CD4-positive, alpha-beta T cell (primary cell): ENCODE measurements around the gene RNF220. TPM values are rescaled to one million over a fixed set of nuclear protein-coding genes. Genes with fewer than 3 reads are reported as not detected.

Experiments used
- ATAC-seq: fragments of 200-7000 bp; cut with Tn5 transposase; one replicate; pipeline ENCODE4 v1.10.0; 2022; ENCODE audit warnings: mild to moderate bottlenecking; ENCODE audit not compliant: poor library complexity
- CTCF ChIA-PET: fragments of 350-600 bp; sonication (Branson Sonifier 250); formaldehyde crosslinking; loops from one replicate; lab custom pipeline; 2021; ENCODE audit warnings: antibody characterized with exemption, inconsistent platforms; lab: Charles Lee
- POLR2A ChIA-PET: fragments of 350-600 bp; sonication (Branson Sonifier 250); formaldehyde crosslinking; loops from one replicate; lab custom pipeline; 2021; ENCODE audit warnings: antibody characterized with exemption, inconsistent platforms; lab: Charles Lee
- DNase-seq, 14 experiments: peaks; one replicate each; pipeline ENCODE4 v3.0.0-alpha.2; 2013 to 2020; ENCODE audit warnings: mixed read lengths in 2 of 14
- H3K27ac ChIP-seq, 2 donors: one replicate each; pipeline versions ENCODE4 v1.5.1 to v1.7.0; 2013; ENCODE audit warnings: low read length in 2 of 2, low read depth in 1 of 2, mild to moderate bottlenecking in 1 of 2
- H3K27me3 ChIP-seq, 2 experiments: 1 replicate in 1 of 2; 2 replicates in 1 of 2; pipeline versions ENCODE4 v1.6.1 to v1.7.0; 2013; ENCODE audit warnings: low read length in 2 of 2, control low read depth in 1 of 2, mild to moderate bottlenecking in 1 of 2, moderate library complexity in 1 of 2; ENCODE audit not compliant: insufficient read depth in 2 of 2, control insufficient read depth in 1 of 2
- H3K36me3 ChIP-seq: one replicate; pipeline ENCODE4 v1.6.1; 2013; ENCODE audit warnings: low read length, control low read depth; ENCODE audit not compliant: insufficient read depth
- H3K4me1 ChIP-seq: one replicate; pipeline ENCODE4 v1.6.1; 2013; ENCODE audit warnings: low read length, control low read depth; ENCODE audit not compliant: insufficient read depth
- H3K4me3 ChIP-seq: one replicate; pipeline ENCODE4 v1.5.1; 2013; ENCODE audit warnings: mild to moderate bottlenecking, low read length, moderate library complexity
- H3K9me3 ChIP-seq, 2 experiments: 1 replicate in 1 of 2; 2 replicates in 1 of 2; pipeline versions ENCODE4 v1.6.1 to v1.7.0; 2013; ENCODE audit warnings: low read length in 2 of 2, mild to moderate bottlenecking in 2 of 2, control low read depth in 1 of 2, moderate library complexity in 1 of 2; ENCODE audit not compliant: control insufficient read depth in 1 of 2, insufficient read depth in 1 of 2
- H3K27ac Mint-ChIP-seq: one replicate; pipeline ENCODE4 v1.8.0; 2020; ENCODE audit warnings: mixed read lengths
- H3K27me3 Mint-ChIP-seq: one replicate; pipeline ENCODE4 v1.8.0; 2021; ENCODE audit warnings: mixed read lengths
- H3K36me3 Mint-ChIP-seq: one replicate; pipeline ENCODE4 v1.8.0; 2021; ENCODE audit warnings: low read depth, mixed read lengths
- H3K4me1 Mint-ChIP-seq: one replicate; pipeline ENCODE4 v1.8.0; 2021; ENCODE audit warnings: low read depth, mixed read lengths
- H3K4me3 Mint-ChIP-seq: one replicate; pipeline ENCODE4 v1.8.0; 2020; ENCODE audit warnings: mild to moderate bottlenecking, mixed read lengths
- H3K9me3 Mint-ChIP-seq: one replicate; pipeline ENCODE4 v1.8.0; 2020; ENCODE audit warnings: mixed read lengths
- CTCF ChIP-seq: fragments of 200-600 bp; IDR thresholded peaks from one replicate; pipeline ENCODE4 v1.8.0; 2022; ENCODE audit warnings: antibody characterized with exemption, mild to moderate bottlenecking
- intact Hi-C, 2 experiments: fragments of 100-400 bp; cut with DNase I in 1 of 2; cut with micrococcal nuclease in 1 of 2; formaldehyde crosslinking; loops; one replicate each; pipeline versions ENCODE4 v1.15.1 to v1.9.0; 2023 to 2025; cut with DNase I, micrococcal nuclease
- total RNA-seq, 174 experiments: library from RNA in 2 of 174; stranded (reverse) in 2 of 174; gene quantifications; one replicate each; pipeline ENCODE4 v1.2.3 and lab custom pipeline; 2021 to 2026

RNF220 gene
- total RNA-seq, 2 experiments from 2014 or later: 76.0 to 77.9 TPM

- intact Hi-C loops: loop anchor here in 1 of 2 experiments (2.0 to 10.0 kb wide), 6 partner anchors 56 to 1630 kb away; partner anchors contain the start of genes ERI3, LRRC41, RNU5D-1 and RPS8
- H3K36me3 Mint-ChIP-seq: no peaks in the 10 kb centered on the region
These were observed 269.3 kb downstream of the RNF220 start, which contains the start of the genes ARMH1 and TMEM53 for GRCh38 chr1:44674113-44675000. TSS of gene ARMH1 (plus strand) at chr1:44674714. CDS start at chr1:44689698, 14,984 bp downstream. TSS of gene TMEM53 (minus strand) at chr1:44674481. CDS start at chr1:44674391, 90 bp downstream.

GRCh38 chr1:44675186-44675585, 270.1 kb downstream of the RNF220 start:
- ChIA-PET POLR2A (interaction anchor here (1.0 to 1.9 kb wide), 4 partner anchors 46 to 336 kb away, joined by 3 to 20 read pairs (median 4); partner anchors contain the start of genes HECTD3, RNU5D-1 and UROD), CTCF (no interaction called here)
- H3K9me3 ChIP-seq: no peaks in the 10 kb centered on the region
- Mint-ChIP-seq H3K4me1 (peaks cover 29% of the 10 kb centered on the region), H3K4me3 (peak overlapping the region; percentile 93), H3K36me3 (no peaks in the 10 kb centered on the region), H3K27ac (peak overlapping the region; percentile 84), H3K27me3 (no peaks in the 10 kb centered on the region), H3K9me3 (no peaks in the 10 kb centered on the region)
- H3K27ac ChIP-seq: peak overlapping the region in 1 of 2 donors; percentile 75
- peak overlapping the region; percentile 86 for H3K4me3 ChIP-seq
- no peak for TF ChIP-seq CTCF
- H3K36me3 ChIP-seq: no peaks in the 10 kb centered on the region
- H3K4me1 ChIP-seq: peaks cover 31% of the 10 kb centered on the region
- H3K27me3 ChIP-seq: no peaks in the 10 kb centered on the region
- no peak for ATAC-seq
- no peak for DNase-seq
- intact Hi-C loops: loop anchor here in 1 of 2 experiments (2.0 to 10.0 kb wide), 4 partner anchors 56 to 1630 kb away; partner anchors contain the start of genes ERI3, LRRC41, RNU5D-1 and RPS8

More at GRCh38 chr1:44674113-44675000, 269.3 kb downstream of the RNF220 start, which contains the start of the genes ARMH1 and TMEM53:
- Histone ChIP-seq H3K9me3 (no peaks in the 10 kb centered on the region), H3K27me3 (no peaks in the 10 kb centered on the region), H3K36me3 (no peaks in the 10 kb centered on the region), H3K4me1 (peaks cover 31% of the 10 kb centered on the region), H3K4me3 (peak within 1 kb of the TSS; percentile 86), H3K27ac (peak within 1 kb of the TSS; percentile 75 to 86)
- ChIA-PET CTCF (interaction anchor here (1.0 to 1.3 kb wide), 2 partner anchors 21 to 126 kb away, joined by 3 read pairs; partner anchors contain the start of gene PLK3), POLR2A (interaction anchor here (0.8 to 1.9 kb wide), 14 partner anchors 10 to 911 kb away, joined by 3 to 28 read pairs (median 5); partner anchors contain the start of genes CCDC163, HECTD3, MMACHC and PLK3)
- ATAC-seq (peak; percentile 90), DNase-seq (peak; percentile 91 to 99 (median 96))
- no peaks in the 10 kb centered on the region for H3K9me3 Mint-ChIP-seq
- H3K4me1 Mint-ChIP-seq: peaks cover 29% of the 10 kb centered on the region
- TF ChIP-seq CTCF: no peak
- H3K27me3 Mint-ChIP-seq: no peaks in the 10 kb centered on the region
- peak within 1 kb of the TSS; percentile 93 for H3K4me3 Mint-ChIP-seq
- peak within 1 kb of the TSS; percentile 84 for H3K27ac Mint-ChIP-seq

- peaks cover 31% of the 10 kb centered on the region for H3K4me1 ChIP-seq
- no peak overlapping the region for H3K27ac ChIP-seq
- POLR2A ChIA-PET: interaction anchor here (0.6 kb wide), 1 partner anchor 13 kb away, joined by 5 read pairs; no protein-coding TSS in a partner anchor
- CTCF ChIA-PET: no interaction called here
- no peaks in the 10 kb centered on the region for H3K36me3 Mint-ChIP-seq
- DNase-seq (peak in 2 of 14 experiments; percentile 42 to 54), ATAC-seq (no peak)
- H3K27me3 ChIP-seq: no peaks in the 10 kb centered on the region
- no peak overlapping the region for H3K4me3 Mint-ChIP-seq
- no peaks in the 10 kb centered on the region for H3K9me3 ChIP-seq
- peaks cover 29% of the 10 kb centered on the region for H3K4me1 Mint-ChIP-seq
- H3K27ac Mint-ChIP-seq: no peak overlapping the region
- no peak overlapping the region for H3K4me3 ChIP-seq
- no peaks in the 10 kb centered on the region for H3K36me3 ChIP-seq
- H3K9me3 Mint-ChIP-seq: no peaks in the 10 kb centered on the region
- TF ChIP-seq CTCF: no peak
- no peaks in the 10 kb centered on the region for H3K27me3 Mint-ChIP-seq
- intact Hi-C loops: loop anchor here in 1 of 2 experiments (10.0 kb wide), 3 partner anchors 98 to 1628 kb away; partner anchors contain the start of genes ERI3, LRRC41, RPS8 and UQCRH
These were observed 271.6 kb downstream of the RNF220 start for GRCh38 chr1:44676484-44677200.
